ENCODE results near the gene ZNF804B. TPM values are rescaled to one million over a fixed set of nuclear protein-coding genes. Genes with fewer than 3 reads are reported as not detected.

The ZNF804B gene
- total RNA-seq, 2 donors from 2014 or later: not detected

DNA sequence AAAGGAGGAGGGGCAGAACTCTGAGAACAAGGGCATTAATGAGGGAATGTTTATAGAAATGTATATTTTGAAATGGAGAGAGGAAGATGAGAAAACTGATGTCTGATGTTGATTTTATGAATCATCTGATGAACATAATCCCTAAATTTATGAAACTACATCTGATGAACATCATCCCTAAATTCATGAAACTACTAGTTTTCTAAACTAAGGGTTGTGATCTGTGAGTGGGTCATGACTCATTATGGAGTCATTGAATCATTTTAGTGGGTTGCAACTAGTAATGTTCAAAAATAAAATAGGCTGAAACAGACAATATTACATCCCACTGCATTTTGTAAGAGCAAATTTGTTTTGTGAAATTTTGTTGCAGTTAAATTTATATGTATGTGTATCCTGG is 478.7 kb downstream of the ZNF804B start:
- DNase-seq (ENCODE audit: low spot score): no peak
- Histone ChIP-seq H3K27ac (no peak overlapping the region), H3K36me3 (no peaks in the 10 kb centered on the region), H3K9me3 (no peaks in the 10 kb centered on the region), H3K27me3 (replicated peaks; ENCODE audit: insufficient read depth) (no peaks in the 10 kb centered on the region), H3K4me1 (ENCODE audit: control insufficient read depth in 1 of 2, low read depth in 2 of 2) (no peaks in the 10 kb centered on the region), H3K4me3 (no peak overlapping the region)
- TF ChIP-seq, protein P1, sequence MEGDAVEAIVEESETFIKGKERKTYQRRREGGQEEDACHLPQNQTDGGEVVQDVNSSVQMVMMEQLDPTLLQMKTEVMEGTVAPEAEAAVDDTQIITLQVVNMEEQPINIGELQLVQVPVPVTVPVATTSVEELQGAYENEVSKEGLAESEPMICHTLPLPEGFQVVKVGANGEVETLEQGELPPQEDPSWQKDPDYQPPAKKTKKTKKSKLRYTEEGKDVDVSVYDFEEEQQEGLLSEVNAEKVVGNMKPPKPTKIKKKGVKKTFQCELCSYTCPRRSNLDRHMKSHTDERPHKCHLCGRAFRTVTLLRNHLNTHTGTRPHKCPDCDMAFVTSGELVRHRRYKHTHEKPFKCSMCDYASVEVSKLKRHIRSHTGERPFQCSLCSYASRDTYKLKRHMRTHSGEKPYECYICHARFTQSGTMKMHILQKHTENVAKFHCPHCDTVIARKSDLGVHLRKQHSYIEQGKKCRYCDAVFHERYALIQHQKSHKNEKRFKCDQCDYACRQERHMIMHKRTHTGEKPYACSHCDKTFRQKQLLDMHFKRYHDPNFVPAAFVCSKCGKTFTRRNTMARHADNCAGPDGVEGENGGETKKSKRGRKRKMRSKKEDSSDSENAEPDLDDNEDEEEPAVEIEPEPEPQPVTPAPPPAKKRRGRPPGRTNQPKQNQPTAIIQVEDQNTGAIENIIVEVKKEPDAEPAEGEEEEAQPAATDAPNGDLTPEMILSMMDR (IDR thresholded peaks at IDR 0.05): no peak
- no peak for ATAC-seq (ENCODE audit: insufficient number of reproducible peaks, low FRiP score, low read depth)

DNA sequence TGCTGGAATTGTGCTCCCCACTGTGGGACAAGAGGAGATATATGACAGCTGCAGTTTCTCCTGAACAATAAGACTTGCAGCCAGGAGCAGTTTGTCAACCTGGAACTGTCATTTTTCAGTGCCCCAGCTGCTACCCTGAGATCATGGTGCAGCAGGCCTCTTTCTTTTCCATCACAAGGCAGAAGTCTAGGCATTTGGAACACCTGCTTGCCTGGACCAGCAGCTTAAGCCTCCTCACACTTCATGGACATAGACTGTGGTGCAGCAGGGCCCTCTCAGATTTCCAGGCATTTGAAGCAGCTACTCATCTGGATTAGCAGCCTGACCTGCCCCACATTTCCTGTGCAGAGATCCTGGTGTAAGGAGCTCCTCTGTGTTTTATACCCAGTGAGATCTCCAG is 486.7 kb downstream of the ZNF804B start:
- DNase-seq (ENCODE audit: low spot score) (no peak), ATAC-seq (ENCODE audit: insufficient number of reproducible peaks, low FRiP score, low read depth) (no peak)
- Histone ChIP-seq H3K9me3 (peaks cover 2% of the 10 kb centered on the region), H3K4me1 (ENCODE audit: control insufficient read depth in 1 of 2, low read depth in 2 of 2) (no peaks in the 10 kb centered on the region), H3K36me3 (no peaks in the 10 kb centered on the region), H3K27ac (no peak overlapping the region), H3K27me3 (replicated peaks; ENCODE audit: insufficient read depth) (no peaks in the 10 kb centered on the region), H3K4me3 (no peak overlapping the region)
- TF ChIP-seq, protein P1 (IDR thresholded peaks at IDR 0.05): no peak

DNA sequence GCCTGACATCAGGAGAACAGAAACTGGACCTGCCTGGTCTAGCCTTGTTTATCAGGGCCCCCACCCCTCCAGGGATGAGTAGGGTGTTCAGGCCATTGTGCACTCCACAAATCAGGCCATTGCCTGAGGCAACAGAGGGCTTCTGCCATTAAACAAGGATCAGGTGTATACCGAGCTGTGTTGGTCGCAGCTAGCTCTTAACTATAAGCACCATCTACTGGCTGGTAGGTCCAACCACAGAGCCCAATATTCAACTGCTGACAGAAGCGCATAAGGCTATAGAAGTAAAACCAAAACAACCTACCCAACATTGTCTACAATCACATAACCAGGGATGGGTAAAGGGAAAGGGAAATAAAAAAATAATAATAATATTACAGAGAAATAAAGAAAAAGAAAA is 487.7 kb downstream of the ZNF804B start:
- Histone ChIP-seq H3K36me3 (no peaks in the 10 kb centered on the region), H3K27ac (no peak overlapping the region), H3K4me1 (ENCODE audit: control insufficient read depth in 1 of 2, low read depth in 2 of 2) (no peaks in the 10 kb centered on the region), H3K4me3 (no peak overlapping the region), H3K27me3 (replicated peaks; ENCODE audit: insufficient read depth) (no peaks in the 10 kb centered on the region), H3K9me3 (peaks cover 2% of the 10 kb centered on the region)
- DNase-seq (ENCODE audit: low spot score) (no peak), ATAC-seq (ENCODE audit: insufficient number of reproducible peaks, low FRiP score, low read depth) (no peak)
- TF ChIP-seq, protein P1 (IDR thresholded peaks at IDR 0.05): no peak

DNA sequence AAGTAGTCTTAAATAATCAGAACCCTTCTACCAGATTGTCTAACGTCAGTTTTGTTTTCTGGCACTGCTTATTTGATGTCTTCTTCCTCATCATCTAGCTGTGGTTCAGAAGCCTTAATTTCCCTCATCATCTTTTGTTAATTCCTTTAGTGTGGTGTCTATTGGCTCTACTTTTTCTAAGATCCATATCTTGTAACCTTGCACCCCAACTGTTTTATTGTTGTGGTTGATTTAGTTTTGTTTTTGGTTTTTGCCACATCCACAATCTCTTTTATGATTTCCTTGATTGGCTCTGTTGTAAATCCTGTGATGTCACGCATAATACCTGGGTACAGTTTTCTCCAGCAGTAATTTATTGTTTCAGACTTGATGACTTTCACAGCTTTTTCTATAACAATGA is 499.6 kb downstream of the ZNF804B start:
- TF ChIP-seq, protein P1 (IDR thresholded peaks at IDR 0.05): no peak
- no peaks in the 10 kb centered on the region for H3K4me1 ChIP-seq (ENCODE audit: control insufficient read depth in 1 of 2, low read depth in 2 of 2)
- H3K36me3 ChIP-seq: no peaks in the 10 kb centered on the region
- DNase-seq (ENCODE audit: low spot score) (no peak), ATAC-seq (ENCODE audit: insufficient number of reproducible peaks, low FRiP score, low read depth) (no peak)
- H3K4me3 ChIP-seq: no peak overlapping the region
- H3K27ac ChIP-seq: no peak overlapping the region
- H3K27me3 ChIP-seq (replicated peaks; ENCODE audit: insufficient read depth): no peaks in the 10 kb centered on the region
- H3K9me3 ChIP-seq: no peaks in the 10 kb centered on the region

DNA sequence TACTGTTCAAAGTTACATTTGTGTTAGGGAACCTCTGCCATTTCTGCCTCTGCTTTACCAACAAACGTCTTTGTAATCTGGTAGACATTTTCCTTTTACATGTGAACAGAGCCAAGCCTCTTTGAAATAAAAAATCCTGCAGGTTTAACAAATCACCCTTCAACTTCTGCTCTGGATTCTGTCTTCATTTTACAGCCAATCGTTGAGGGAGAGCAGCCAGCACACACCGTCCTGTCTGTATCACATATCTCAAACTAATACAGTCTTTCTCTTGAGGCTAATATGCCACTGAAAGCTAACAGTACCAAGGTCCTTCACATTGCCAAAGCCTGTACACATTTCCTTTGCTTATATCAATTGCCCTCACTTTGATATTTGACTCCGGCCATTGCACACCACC is 504.6 kb downstream of the ZNF804B start:
- TF ChIP-seq, protein P1 (IDR thresholded peaks at IDR 0.05): no peak
- no peaks in the 10 kb centered on the region for H3K27me3 ChIP-seq (replicated peaks; ENCODE audit: insufficient read depth)
- no peaks in the 10 kb centered on the region for H3K36me3 ChIP-seq
- H3K27ac ChIP-seq: no peak overlapping the region
- no peaks in the 10 kb centered on the region for H3K9me3 ChIP-seq
- no peak overlapping the region for H3K4me3 ChIP-seq
- H3K4me1 ChIP-seq (ENCODE audit: control insufficient read depth in 1 of 2, low read depth in 2 of 2): no peaks in the 10 kb centered on the region
- no peak for DNase-seq (ENCODE audit: low spot score)
- no peak for ATAC-seq (ENCODE audit: insufficient number of reproducible peaks, low FRiP score, low read depth)

All from thoracic aorta (tissue), 2 donors.